ENCODE results near the gene DVL1. TPM values are rescaled to one million over a fixed set of nuclear protein-coding genes. Genes with fewer than 3 reads are reported as not detected.

Gene DVL1
- total RNA-seq, 1 experiment from 2014 or later: 83.9 TPM

DNA sequence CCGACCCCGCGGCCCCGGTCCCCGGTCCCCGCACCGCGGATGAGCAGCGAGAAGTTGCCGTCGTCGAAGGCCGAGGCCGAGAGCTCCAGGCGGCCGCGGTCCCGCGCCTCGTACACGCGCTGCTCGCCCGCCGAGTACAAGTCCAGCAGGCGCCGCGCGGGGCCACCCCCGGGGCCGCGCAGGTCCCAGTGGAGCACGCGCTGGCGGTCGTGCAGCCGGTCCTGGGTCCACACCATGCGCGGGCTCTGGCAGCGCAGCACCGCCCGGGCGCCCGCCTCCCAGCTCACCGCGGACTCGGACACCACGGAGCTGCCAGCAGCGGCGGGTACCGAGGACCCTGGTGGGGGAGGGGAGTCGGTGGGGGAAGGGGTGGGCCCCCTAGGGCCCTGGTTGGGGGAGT, 6.2 kb upstream of the DVL1 start:
- peaks cover 3% of the 10 kb centered on the region for H3K27me3 Mint-ChIP-seq (ENCODE audit: unreplicated experiment)
- CTCF ChIA-PET: no interaction called here
- intact Hi-C loops (cut with micrococcal nuclease; ENCODE audit: unreplicated experiment): no loop called here
- DNase-seq: no peak
- no peak overlapping the region for H3K27ac Mint-ChIP-seq (ENCODE audit: unreplicated experiment)
- peaks cover 23% of the 10 kb centered on the region for H3K36me3 Mint-ChIP-seq (ENCODE audit: insufficient read depth, unreplicated experiment)
- peaks cover 2% of the 10 kb centered on the region for H3K4me1 Mint-ChIP-seq (ENCODE audit: low read depth, unreplicated experiment)
- no peak overlapping the region for H3K4me3 Mint-ChIP-seq (ENCODE audit: low read depth, unreplicated experiment)
- H3K9me3 Mint-ChIP-seq (ENCODE audit: low read depth, unreplicated experiment): no peaks in the 10 kb centered on the region
- TF ChIP-seq, protein P1, sequence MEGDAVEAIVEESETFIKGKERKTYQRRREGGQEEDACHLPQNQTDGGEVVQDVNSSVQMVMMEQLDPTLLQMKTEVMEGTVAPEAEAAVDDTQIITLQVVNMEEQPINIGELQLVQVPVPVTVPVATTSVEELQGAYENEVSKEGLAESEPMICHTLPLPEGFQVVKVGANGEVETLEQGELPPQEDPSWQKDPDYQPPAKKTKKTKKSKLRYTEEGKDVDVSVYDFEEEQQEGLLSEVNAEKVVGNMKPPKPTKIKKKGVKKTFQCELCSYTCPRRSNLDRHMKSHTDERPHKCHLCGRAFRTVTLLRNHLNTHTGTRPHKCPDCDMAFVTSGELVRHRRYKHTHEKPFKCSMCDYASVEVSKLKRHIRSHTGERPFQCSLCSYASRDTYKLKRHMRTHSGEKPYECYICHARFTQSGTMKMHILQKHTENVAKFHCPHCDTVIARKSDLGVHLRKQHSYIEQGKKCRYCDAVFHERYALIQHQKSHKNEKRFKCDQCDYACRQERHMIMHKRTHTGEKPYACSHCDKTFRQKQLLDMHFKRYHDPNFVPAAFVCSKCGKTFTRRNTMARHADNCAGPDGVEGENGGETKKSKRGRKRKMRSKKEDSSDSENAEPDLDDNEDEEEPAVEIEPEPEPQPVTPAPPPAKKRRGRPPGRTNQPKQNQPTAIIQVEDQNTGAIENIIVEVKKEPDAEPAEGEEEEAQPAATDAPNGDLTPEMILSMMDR (IDR thresholded peaks at IDR 0.05; ENCODE audit: unreplicated experiment): no peak
- no TSS peak for BruUV-seq (replicated peaks)

DNA sequence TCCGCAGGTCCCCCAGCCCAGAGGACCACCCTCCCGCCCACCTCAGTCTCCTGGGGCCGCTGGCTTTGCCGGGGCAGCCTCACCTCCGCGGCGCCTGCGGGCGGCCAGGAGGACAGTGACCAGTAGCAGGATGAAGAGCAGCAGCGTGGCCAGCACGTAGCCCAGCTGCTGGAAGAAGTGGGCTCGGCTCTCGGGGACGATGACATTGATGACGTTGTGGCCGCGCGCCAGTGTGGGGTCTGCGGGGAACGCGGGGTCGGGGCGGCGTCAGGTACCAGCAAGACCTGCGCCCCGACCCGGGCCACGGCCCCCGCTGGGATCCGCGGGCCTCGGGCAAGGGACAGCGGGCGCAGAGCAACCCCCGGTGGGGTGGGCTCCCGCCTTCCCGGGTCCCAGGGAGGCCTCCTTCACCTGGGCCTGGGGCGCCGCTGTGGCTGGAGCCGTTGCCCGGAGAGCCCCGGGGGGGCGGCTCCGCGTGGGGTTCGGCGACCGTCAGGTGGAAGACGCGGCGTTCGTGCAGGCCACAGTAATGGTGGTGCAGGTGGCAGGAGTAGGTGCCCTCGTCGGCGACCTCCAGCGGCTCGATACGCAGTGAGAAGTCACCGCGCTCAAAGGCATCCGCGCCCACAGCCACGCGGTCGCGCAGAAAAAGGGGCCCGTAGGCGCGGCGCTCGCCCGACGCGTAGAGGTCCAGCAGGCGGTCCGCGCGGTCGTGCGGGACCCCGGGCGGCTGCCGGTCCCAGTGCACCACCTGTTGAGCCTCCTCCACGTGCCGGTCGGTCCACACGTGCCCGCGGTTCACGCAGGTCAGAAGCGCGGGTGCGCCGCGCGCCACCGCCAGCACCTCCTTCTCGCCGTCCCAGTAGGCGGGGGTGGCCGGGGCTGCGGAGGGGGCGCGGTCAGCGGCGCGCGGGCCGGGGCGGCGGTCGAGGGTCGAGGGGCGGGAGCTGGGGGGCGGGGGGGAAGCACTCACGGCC, 5.3 kb upstream of the DVL1 start:
- Mint-ChIP-seq H3K4me3 (ENCODE audit: low read depth, unreplicated experiment) (peak overlapping the region; percentile 43), H3K27me3 (ENCODE audit: unreplicated experiment) (no peaks in the 10 kb centered on the region), H3K9me3 (ENCODE audit: low read depth, unreplicated experiment) (no peaks in the 10 kb centered on the region), H3K36me3 (ENCODE audit: insufficient read depth, unreplicated experiment) (peaks cover 22% of the 10 kb centered on the region), H3K27ac (ENCODE audit: unreplicated experiment) (peak overlapping the region; percentile 39), H3K4me1 (ENCODE audit: low read depth, unreplicated experiment) (no peaks in the 10 kb centered on the region)
- TF ChIP-seq, protein P1 (IDR thresholded peaks at IDR 0.05; ENCODE audit: unreplicated experiment): no peak
- DNase-seq: no peak
- intact Hi-C loops (cut with micrococcal nuclease; ENCODE audit: unreplicated experiment): no loop called here
- CTCF ChIA-PET: no interaction called here
- BruUV-seq (replicated peaks): no TSS peak

DNA sequence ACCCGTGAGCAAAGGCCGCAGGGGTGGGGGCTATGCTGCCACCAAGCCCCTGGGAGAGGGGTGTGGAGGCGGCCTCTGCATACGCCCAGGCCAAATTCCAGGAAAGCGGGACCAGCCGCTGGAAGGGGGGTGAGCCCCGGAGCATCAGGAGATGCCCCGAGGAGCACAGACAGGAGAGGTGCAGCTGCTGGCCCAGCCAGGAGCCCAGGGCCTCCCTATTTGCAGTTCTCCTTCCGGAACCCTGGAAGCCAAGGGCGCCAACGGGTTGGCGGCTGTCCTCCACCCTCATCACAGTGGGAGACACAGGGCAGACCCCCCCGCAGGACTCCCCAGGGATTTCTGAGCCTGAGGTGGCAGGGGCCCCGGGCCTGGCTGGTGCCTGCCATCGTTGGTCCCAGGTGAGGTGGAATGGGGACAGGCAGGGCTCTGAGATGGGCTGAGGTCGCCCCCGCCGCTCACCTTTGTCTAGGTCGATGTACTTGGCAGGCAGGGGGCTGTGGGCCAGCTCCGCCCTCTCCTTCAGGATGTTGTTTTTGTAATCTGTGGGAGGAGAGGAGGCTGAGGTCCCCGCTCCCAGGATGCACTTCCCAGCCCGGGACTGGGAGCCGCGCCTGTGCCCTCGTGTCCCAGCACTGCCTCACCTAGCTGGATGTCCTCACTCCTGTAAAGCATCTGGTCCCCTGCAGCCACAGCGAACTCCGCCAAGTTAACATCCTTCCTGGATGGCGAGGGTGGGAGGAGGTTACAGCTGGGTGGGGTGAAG, 4.4 kb upstream of the DVL1 start:
- Mint-ChIP-seq H3K9me3 (ENCODE audit: low read depth, unreplicated experiment) (no peaks in the 10 kb centered on the region), H3K4me1 (ENCODE audit: low read depth, unreplicated experiment) (no peaks in the 10 kb centered on the region), H3K4me3 (ENCODE audit: low read depth, unreplicated experiment) (peak overlapping the region; percentile 43), H3K36me3 (ENCODE audit: insufficient read depth, unreplicated experiment) (peaks cover 27% of the 10 kb centered on the region), H3K27ac (ENCODE audit: unreplicated experiment) (peak overlapping the region; percentile 42), H3K27me3 (ENCODE audit: unreplicated experiment) (no peaks in the 10 kb centered on the region)
- CTCF ChIA-PET: no interaction called here
- BruUV-seq (replicated peaks): no TSS peak
- DNase-seq: no peak
- intact Hi-C loops (cut with micrococcal nuclease; ENCODE audit: unreplicated experiment): no loop called here
- TF ChIP-seq, protein P1 (IDR thresholded peaks at IDR 0.05; ENCODE audit: unreplicated experiment): no peak

DNA sequence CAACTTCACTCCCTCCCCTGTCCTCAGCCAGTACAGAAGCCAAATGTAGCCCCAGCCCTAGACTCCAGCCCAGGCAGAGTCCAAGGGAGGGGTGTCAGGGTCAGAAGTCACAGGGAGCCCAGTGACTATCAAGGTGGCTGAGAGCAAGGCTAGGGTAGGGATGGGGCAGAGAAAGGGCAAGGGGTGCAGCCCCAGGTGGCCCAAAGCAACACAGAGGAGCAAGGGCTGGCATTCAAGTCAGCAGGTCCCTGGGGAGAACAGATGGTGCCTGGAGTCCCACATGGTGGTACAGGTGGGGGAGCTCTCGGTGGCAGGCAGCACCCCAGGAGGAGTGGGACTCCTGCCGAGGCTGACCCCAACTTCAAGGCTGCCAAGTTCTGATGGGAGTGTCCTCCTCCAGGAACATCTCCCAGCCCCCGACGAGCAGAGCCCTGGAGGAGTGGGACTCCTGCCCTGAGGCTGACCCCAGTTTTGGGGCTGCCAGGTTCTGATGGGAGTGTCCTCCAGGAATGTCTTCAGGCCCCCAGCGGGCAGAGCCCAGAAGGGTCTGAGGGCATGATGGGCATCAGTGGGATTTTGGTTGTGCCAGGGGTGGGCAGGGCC, 3.7 kb upstream of the DVL1 start:
- CTCF ChIA-PET: no interaction called here
- intact Hi-C loops (cut with micrococcal nuclease; ENCODE audit: unreplicated experiment): no loop called here
- H3K9me3 Mint-ChIP-seq (ENCODE audit: low read depth, unreplicated experiment): no peaks in the 10 kb centered on the region
- peaks cover 34% of the 10 kb centered on the region for H3K36me3 Mint-ChIP-seq (ENCODE audit: insufficient read depth, unreplicated experiment)
- TF ChIP-seq, protein P1 (IDR thresholded peaks at IDR 0.05; ENCODE audit: unreplicated experiment): no peak
- no TSS peak for BruUV-seq (replicated peaks)
- peak overlapping the region; percentile 54 for H3K27ac Mint-ChIP-seq (ENCODE audit: unreplicated experiment)
- no peaks in the 10 kb centered on the region for H3K4me1 Mint-ChIP-seq (ENCODE audit: low read depth, unreplicated experiment)
- H3K4me3 Mint-ChIP-seq (ENCODE audit: low read depth, unreplicated experiment): peak overlapping the region; percentile 53
- no peak for DNase-seq
- no peaks in the 10 kb centered on the region for H3K27me3 Mint-ChIP-seq (ENCODE audit: unreplicated experiment)
